GM23338 (cell line): ENCODE data around the gene ANKRD13B. TPM values are rescaled to one million over a fixed set of nuclear protein-coding genes. Genes with fewer than 3 reads are reported as not detected.

ENCODE experiments used
- ATAC-seq: fragments of 200-7000 bp; cut with Tn5 transposase; 3 replicates; pipeline ENCODE4 v1.9.1; 2020
- DNase-seq: peaks from one replicate; pipeline ENCODE4 v3.0.0-alpha.2; 2015; ENCODE audit warnings: low spot score
- H2AFZ ChIP-seq: fragments of 200-600 bp; sonication (generic); 2 replicates; pipeline ENCODE4 v1.8.0; 2016; ENCODE audit warnings: antibody characterized with exemption, mild to moderate bottlenecking, moderate library complexity
- H3F3A ChIP-seq: fragments of 200-600 bp; sonication (generic); replicated peaks from 2 replicates; pipeline ENCODE4 v1.8.0; 2017; ENCODE audit warnings: antibody characterized with exemption, mixed run types, low read depth
- H3K27ac ChIP-seq: fragments of 200-600 bp; sonication (generic); 2 replicates; pipeline ENCODE4 v1.6.1; 2016; ENCODE audit warnings: low read depth
- H3K27me3 ChIP-seq: fragments of 200-600 bp; sonication (generic); 2 replicates; pipeline ENCODE4 v1.8.0; 2016; ENCODE audit warnings: mild to moderate bottlenecking, mixed run types, moderate library complexity; ENCODE audit not compliant: insufficient read depth
- H3K36me3 ChIP-seq: fragments of 200-600 bp; sonication (generic); 2 replicates; pipeline ENCODE4 v1.8.0; 2016; ENCODE audit warnings: mild to moderate bottlenecking; ENCODE audit not compliant: insufficient read depth
- H3K4me1 ChIP-seq: fragments of 200-600 bp; sonication (generic); 2 replicates; pipeline ENCODE4 v1.8.0; 2016; ENCODE audit warnings: mild to moderate bottlenecking, moderate library complexity; ENCODE audit not compliant: insufficient read depth
- H3K4me2 ChIP-seq: fragments of 200-600 bp; sonication (generic); 2 replicates; pipeline ENCODE4 v1.7.1; 2017; ENCODE audit warnings: mixed run types
- H3K4me3 ChIP-seq: fragments of 200-600 bp; sonication (generic); 2 replicates; pipeline ENCODE4 v1.6.1; 2016; ENCODE audit warnings: mixed run types
- H3K79me2 ChIP-seq: fragments of 200-600 bp; sonication (generic); replicated peaks from 2 replicates; pipeline ENCODE4 v1.8.0; 2017; ENCODE audit warnings: mild to moderate bottlenecking; ENCODE audit not compliant: insufficient read depth
- H3K9me2 ChIP-seq: fragments of 200-600 bp; sonication (generic); 2 replicates; pipeline ENCODE4 v1.8.0; 2017; ENCODE audit not compliant: insufficient read depth
- H4K20me1 ChIP-seq: fragments of 200-600 bp; sonication (generic); replicated peaks from 2 replicates; pipeline ENCODE4 v1.8.0; 2017; ENCODE audit warnings: mild to moderate bottlenecking; ENCODE audit not compliant: insufficient read depth
- H3K27ac Mint-ChIP-seq: 2 replicates; pipeline ENCODE4 v1.8.0; 2020; ENCODE audit warnings: inconsistent platforms, mild to moderate bottlenecking, moderate library complexity, mixed read lengths
- H3K27me3 Mint-ChIP-seq: 3 replicates; pipeline ENCODE4 v1.8.0; 2022; ENCODE audit warnings: low read depth, mild to moderate bottlenecking, moderate library complexity, mixed read lengths, inconsistent platforms; ENCODE audit not compliant: insufficient read depth, poor library complexity
- H3K36me3 Mint-ChIP-seq: 3 replicates; pipeline ENCODE4 v1.8.0; 2021; ENCODE audit warnings: low read depth, mild to moderate bottlenecking, inconsistent platforms, moderate library complexity, mixed read lengths
- H3K4me1 Mint-ChIP-seq: 3 replicates; pipeline ENCODE4 v1.8.0; 2020; ENCODE audit warnings: mild to moderate bottlenecking, inconsistent platforms, mixed read lengths
- H3K4me3 Mint-ChIP-seq: 3 replicates; pipeline ENCODE4 v1.8.0; 2021; ENCODE audit warnings: moderate library complexity, mild to moderate bottlenecking, inconsistent platforms, mixed read lengths
- H3K9me3 Mint-ChIP-seq: 3 replicates; pipeline ENCODE4 v1.8.0; 2020; ENCODE audit warnings: moderate library complexity, mild to moderate bottlenecking, inconsistent platforms, mixed read lengths
- CREB1 ChIP-seq: fragments of 250-450 bp; sonication (Bioruptor Pico); IDR thresholded peaks from 2 replicates; pipeline ENCODE4 v1.5.0; 2020; ENCODE audit warnings: low read depth, mild to moderate bottlenecking, moderate library complexity
- EZH2 ChIP-seq: fragments of 200-600 bp; sonication (generic); IDR thresholded peaks from one replicate; pipeline ENCODE4 v1.8.0; 2017; ENCODE audit warnings: antibody characterized with exemption, mild to moderate bottlenecking, low read depth; ENCODE audit not compliant: unreplicated experiment
- EZH2phosphoT487 ChIP-seq: fragments of 200-600 bp; sonication (generic); IDR thresholded peaks from one replicate; pipeline ENCODE4 v1.8.1; 2018; ENCODE audit warnings: antibody characterized with exemption; ENCODE audit not compliant: unreplicated experiment
- JUNB ChIP-seq: IDR thresholded peaks from one replicate; pipeline ENCODE4 v1.6.1; 2016; ENCODE audit warnings: antibody characterized with exemption; ENCODE audit not compliant: unreplicated experiment
- NANOG ChIP-seq: IDR thresholded peaks from 2 replicates; pipeline ENCODE4 v1.6.1; 2016; ENCODE audit warnings: antibody characterized with exemption, borderline replicate concordance
- POLR2AphosphoS5 ChIP-seq: IDR thresholded peaks from 2 replicates; pipeline ENCODE4 v1.6.1; 2016; ENCODE audit warnings: antibody characterized with exemption, low read depth
- ZNF114 ChIP-seq: fragments of 250-450 bp; sonication (Bioruptor Pico); IDR thresholded peaks from 2 replicates; pipeline ENCODE4 v1.5.0; 2020; ENCODE audit warnings: mild to moderate bottlenecking, moderate library complexity
- ZNF331 ChIP-seq: fragments of 250-450 bp; sonication (Bioruptor Pico); IDR thresholded peaks from 2 replicates; pipeline ENCODE4 v1.5.0; 2020; ENCODE audit warnings: low read depth, mild to moderate bottlenecking, moderate library complexity
- polyA plus RNA-seq: library from polyadenylated mRNA; unstranded; fragments of >200 nt; fragmentation: Nextera tagmentation; extraction: Ambion mirVana; gene quantifications from 2 replicates; pipeline ENCODE4 v1.2.1, GENCODE V29; 2016
- total RNA-seq: library from RNA; depleted of rRNA; stranded (reverse); fragments of >200 nt; shearing (Covaris generic); gene quantifications from 2 replicates; pipeline ENCODE4 v1.2.3, GENCODE V29; 2014
- TF ChIP-seq, protein P1 (sequence below), 2 experiments: fragments of 200-600 bp in 1 of 2; sonication (generic) in 1 of 2; conservative IDR thresholded peaks; 2 replicates each; pipeline versions ENCODE4 v1.5.1 to v1.6.1; 2016 to 2017; ENCODE audit warnings: antibody characterized with exemption in 2 of 2, low read depth in 2 of 2, mild to moderate bottlenecking in 2 of 2, moderate library complexity in 1 of 2
- TF ChIP-seq, protein P2 (sequence below): IDR thresholded peaks from one replicate; pipeline ENCODE4 v1.6.1; 2018; ENCODE audit warnings: antibody characterized with exemption; ENCODE audit not compliant: unreplicated experiment
- TF ChIP-seq, protein P3 (sequence below): IDR thresholded peaks from 2 replicates; pipeline ENCODE4 v1.6.1; 2016; ENCODE audit warnings: antibody characterized with exemption
- TF ChIP-seq, protein P4 (sequence below): fragments of 250-450 bp; sonication (Bioruptor Pico); IDR thresholded peaks from 2 replicates; pipeline ENCODE4 v1.5.0; 2020; ENCODE audit warnings: mild to moderate bottlenecking, moderate library complexity

The ANKRD13B gene
- total and polyA plus RNA-seq, 2 experiments from 2014 or later: 8.2 to 57.4 TPM

DNA sequence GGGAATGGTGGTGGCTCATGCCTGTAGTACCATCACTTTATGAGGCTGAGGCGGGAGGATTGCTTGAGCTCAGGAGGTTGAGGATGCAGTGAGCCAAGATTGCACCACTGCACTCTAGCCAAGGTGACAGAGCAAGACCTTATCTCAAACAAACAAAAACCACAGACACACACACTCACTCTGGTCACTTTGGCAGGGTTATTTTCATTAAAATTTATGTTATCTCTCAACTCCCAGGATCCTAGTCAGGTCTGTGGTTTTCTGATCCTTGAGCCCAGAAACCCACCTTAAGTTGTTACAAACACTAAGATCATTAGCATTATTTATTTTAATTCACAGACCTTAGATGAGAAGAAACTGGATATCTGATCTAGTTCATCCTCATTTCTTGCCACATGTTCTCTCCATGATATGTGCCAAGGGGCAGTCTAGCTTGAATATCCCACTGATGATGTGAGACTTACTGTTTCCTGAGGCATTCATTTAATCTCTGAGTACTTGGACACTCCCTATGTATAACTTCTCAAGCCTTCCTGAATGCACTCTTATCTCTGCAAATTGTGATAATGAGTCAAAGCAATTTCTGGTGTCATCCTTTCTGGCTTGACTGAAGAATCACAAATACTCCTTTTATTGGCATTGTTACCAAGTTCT is 35.7 kb upstream of the ANKRD13B start:
- H3K9me2 ChIP-seq: no peaks in the 10 kb centered on the region
- ATAC-seq: no peak
- no peaks in the 10 kb centered on the region for H3K9me3 Mint-ChIP-seq
- H3K36me3 ChIP-seq: no peaks in the 10 kb centered on the region
- TF ChIP-seq POLR2AphosphoS5: no peak
- TF ChIP-seq, protein P1, sequence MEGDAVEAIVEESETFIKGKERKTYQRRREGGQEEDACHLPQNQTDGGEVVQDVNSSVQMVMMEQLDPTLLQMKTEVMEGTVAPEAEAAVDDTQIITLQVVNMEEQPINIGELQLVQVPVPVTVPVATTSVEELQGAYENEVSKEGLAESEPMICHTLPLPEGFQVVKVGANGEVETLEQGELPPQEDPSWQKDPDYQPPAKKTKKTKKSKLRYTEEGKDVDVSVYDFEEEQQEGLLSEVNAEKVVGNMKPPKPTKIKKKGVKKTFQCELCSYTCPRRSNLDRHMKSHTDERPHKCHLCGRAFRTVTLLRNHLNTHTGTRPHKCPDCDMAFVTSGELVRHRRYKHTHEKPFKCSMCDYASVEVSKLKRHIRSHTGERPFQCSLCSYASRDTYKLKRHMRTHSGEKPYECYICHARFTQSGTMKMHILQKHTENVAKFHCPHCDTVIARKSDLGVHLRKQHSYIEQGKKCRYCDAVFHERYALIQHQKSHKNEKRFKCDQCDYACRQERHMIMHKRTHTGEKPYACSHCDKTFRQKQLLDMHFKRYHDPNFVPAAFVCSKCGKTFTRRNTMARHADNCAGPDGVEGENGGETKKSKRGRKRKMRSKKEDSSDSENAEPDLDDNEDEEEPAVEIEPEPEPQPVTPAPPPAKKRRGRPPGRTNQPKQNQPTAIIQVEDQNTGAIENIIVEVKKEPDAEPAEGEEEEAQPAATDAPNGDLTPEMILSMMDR (conservative IDR thresholded peaks at IDR 0.05; ENCODE audit: low read depth in 2 of 2): no peak
- TF ChIP-seq, protein P2, sequence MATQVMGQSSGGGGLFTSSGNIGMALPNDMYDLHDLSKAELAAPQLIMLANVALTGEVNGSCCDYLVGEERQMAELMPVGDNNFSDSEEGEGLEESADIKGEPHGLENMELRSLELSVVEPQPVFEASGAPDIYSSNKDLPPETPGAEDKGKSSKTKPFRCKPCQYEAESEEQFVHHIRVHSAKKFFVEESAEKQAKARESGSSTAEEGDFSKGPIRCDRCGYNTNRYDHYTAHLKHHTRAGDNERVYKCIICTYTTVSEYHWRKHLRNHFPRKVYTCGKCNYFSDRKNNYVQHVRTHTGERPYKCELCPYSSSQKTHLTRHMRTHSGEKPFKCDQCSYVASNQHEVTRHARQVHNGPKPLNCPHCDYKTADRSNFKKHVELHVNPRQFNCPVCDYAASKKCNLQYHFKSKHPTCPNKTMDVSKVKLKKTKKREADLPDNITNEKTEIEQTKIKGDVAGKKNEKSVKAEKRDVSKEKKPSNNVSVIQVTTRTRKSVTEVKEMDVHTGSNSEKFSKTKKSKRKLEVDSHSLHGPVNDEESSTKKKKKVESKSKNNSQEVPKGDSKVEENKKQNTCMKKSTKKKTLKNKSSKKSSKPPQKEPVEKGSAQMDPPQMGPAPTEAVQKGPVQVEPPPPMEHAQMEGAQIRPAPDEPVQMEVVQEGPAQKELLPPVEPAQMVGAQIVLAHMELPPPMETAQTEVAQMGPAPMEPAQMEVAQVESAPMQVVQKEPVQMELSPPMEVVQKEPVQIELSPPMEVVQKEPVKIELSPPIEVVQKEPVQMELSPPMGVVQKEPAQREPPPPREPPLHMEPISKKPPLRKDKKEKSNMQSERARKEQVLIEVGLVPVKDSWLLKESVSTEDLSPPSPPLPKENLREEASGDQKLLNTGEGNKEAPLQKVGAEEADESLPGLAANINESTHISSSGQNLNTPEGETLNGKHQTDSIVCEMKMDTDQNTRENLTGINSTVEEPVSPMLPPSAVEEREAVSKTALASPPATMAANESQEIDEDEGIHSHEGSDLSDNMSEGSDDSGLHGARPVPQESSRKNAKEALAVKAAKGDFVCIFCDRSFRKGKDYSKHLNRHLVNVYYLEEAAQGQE: no peak
- TF ChIP-seq EZH2phosphoT487: no peak
- TF ChIP-seq CREB1: no peak
- TF ChIP-seq JUNB: no peak
- TF ChIP-seq ZNF331: no peak
- TF ChIP-seq, protein P3, sequence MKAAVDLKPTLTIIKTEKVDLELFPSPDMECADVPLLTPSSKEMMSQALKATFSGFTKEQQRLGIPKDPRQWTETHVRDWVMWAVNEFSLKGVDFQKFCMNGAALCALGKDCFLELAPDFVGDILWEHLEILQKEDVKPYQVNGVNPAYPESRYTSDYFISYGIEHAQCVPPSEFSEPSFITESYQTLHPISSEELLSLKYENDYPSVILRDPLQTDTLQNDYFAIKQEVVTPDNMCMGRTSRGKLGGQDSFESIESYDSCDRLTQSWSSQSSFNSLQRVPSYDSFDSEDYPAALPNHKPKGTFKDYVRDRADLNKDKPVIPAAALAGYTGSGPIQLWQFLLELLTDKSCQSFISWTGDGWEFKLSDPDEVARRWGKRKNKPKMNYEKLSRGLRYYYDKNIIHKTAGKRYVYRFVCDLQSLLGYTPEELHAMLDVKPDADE: no peak
- TF ChIP-seq, protein P4, sequence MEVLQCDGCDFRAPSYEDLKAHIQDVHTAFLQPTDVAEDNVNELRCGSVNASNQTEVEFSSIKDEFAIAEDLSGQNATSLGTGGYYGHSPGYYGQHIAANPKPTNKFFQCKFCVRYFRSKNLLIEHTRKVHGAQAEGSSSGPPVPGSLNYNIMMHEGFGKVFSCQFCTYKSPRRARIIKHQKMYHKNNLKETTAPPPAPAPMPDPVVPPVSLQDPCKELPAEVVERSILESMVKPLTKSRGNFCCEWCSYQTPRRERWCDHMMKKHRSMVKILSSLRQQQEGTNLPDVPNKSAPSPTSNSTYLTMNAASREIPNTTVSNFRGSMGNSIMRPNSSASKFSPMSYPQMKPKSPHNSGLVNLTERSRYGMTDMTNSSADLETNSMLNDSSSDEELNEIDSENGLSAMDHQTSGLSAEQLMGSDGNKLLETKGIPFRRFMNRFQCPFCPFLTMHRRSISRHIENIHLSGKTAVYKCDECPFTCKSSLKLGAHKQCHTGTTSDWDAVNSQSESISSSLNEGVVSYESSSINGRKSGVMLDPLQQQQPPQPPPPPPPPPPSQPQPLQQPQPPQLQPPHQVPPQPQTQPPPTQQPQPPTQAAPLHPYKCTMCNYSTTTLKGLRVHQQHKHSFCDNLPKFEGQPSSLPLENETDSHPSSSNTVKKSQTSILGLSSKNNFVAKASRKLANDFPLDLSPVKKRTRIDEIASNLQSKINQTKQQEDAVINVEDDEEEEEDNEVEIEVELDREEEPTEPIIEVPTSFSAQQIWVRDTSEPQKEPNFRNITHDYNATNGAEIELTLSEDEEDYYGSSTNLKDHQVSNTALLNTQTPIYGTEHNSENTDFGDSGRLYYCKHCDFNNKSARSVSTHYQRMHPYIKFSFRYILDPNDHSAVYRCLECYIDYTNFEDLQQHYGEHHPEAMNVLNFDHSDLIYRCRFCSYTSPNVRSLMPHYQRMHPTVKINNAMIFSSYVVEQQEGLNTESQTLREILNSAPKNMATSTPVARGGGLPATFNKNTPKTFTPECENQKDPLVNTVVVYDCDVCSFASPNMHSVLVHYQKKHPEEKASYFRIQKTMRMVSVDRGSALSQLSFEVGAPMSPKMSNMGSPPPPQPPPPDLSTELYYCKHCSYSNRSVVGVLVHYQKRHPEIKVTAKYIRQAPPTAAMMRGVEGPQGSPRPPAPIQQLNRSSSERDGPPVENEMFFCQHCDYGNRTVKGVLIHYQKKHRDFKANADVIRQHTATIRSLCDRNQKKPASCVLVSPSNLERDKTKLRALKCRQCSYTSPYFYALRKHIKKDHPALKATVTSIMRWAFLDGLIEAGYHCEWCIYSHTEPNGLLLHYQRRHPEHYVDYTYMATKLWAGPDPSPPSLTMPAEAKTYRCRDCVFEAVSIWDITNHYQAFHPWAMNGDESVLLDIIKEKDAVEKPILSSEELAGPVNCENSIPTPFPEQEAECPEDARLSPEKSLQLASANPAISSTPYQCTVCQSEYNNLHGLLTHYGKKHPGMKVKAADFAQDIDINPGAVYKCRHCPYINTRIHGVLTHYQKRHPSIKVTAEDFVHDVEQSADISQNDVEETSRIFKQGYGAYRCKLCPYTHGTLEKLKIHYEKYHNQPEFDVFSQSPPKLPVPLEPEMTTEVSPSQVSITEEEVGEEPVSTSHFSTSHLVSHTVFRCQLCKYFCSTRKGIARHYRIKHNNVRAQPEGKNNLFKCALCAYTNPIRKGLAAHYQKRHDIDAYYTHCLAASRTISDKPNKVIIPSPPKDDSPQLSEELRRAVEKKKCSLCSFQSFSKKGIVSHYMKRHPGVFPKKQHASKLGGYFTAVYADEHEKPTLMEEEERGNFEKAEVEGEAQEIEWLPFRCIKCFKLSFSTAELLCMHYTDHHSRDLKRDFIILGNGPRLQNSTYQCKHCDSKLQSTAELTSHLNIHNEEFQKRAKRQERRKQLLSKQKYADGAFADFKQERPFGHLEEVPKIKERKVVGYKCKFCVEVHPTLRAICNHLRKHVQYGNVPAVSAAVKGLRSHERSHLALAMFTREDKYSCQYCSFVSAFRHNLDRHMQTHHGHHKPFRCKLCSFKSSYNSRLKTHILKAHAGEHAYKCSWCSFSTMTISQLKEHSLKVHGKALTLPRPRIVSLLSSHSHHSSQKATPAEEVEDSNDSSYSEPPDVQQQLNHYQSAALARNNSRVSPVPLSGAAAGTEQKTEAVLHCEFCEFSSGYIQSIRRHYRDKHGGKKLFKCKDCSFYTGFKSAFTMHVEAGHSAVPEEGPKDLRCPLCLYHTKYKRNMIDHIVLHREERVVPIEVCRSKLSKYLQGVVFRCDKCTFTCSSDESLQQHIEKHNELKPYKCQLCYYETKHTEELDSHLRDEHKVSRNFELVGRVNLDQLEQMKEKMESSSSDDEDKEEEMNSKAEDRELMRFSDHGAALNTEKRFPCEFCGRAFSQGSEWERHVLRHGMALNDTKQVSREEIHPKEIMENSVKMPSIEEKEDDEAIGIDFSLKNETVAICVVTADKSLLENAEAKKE (CRISPR knock-in tag): no peak
- no peak for TF ChIP-seq EZH2
- no peak for TF ChIP-seq ZNF114 (CRISPR knock-in tag)
- no peak for TF ChIP-seq NANOG
- H3K36me3 Mint-ChIP-seq: no peaks in the 10 kb centered on the region; the same call in 2 of the 3 replicates
- no peak overlapping the region for H3K27ac Mint-ChIP-seq
- H3K4me1 ChIP-seq: no peaks in the 10 kb centered on the region
- H2AFZ ChIP-seq: no peak overlapping the region
- H3K27ac ChIP-seq: no peak overlapping the region
- no peak overlapping the region for H3K4me3 Mint-ChIP-seq
- H3K4me2 ChIP-seq: no peak overlapping the region
- H4K20me1 ChIP-seq: no peaks in the 10 kb centered on the region
- H3K4me3 ChIP-seq: no peak overlapping the region
- 0 out of 2 replicates have a peak, but pooled peaks cover 3% of the 10 kb centered on the region for H3F3A ChIP-seq
- no peaks in the 10 kb centered on the region for H3K79me2 ChIP-seq
- no peaks in the 10 kb centered on the region for H3K27me3 ChIP-seq
- DNase-seq: no peak
- peaks cover 2% of the 10 kb centered on the region; the same call in 1 of the 3 replicates for H3K4me1 Mint-ChIP-seq
- peaks cover 8% of the 10 kb centered on the region for H3K27me3 Mint-ChIP-seq
